NCI-H2227 treated with DMSO at 0.1 percent for 48 hours (cell line): ENCODE results near the gene P2RY8.
"Not testable (repeated sequence)": the region's sequence is repeated elsewhere in the genome, so short reads cannot be mapped to it uniquely, and the experiment has no call there.

Source experiments
- DNase-seq: peaks from one replicate; lab custom pipeline; 2025; lab: John Stamatoyannopoulos, UW

Gene P2RY8

GRCh38 chrX:1545776-1546408, 8.9 kb upstream of the P2RY8 start:
- DNase-seq, result no peak

GRCh38 chrX:1542994-1543725, 6.2 kb upstream of the P2RY8 start:
- DNase-seq, result no peak

GRCh38 chrX:1539146-1539545, 2.2 kb upstream of the P2RY8 start:
- DNase-seq, result not testable (repeated sequence)

GRCh38 chrX:1537716-1538090, 718 bp upstream of the P2RY8 start:
- not testable (repeated sequence) for DNase-seq

GRCh38 chrX:1536712-1537030, 314 bp downstream of the P2RY8 start:
- no peak for DNase-seq

GRCh38 chrX:1535241-1536041, 1.5 kb downstream of the P2RY8 start:
- no peak for DNase-seq

GRCh38 chrX:1534301-1535168, 2.5 kb downstream of the P2RY8 start:
- DNase-seq, result no peak

- DNase-seq, result no peak
Observed at GRCh38 chrX:1533058-1533457, 3.9 kb downstream of the P2RY8 start.

- no peak for DNase-seq
Observed at GRCh38 chrX:1531096-1531890, 5.7 kb downstream of the P2RY8 start.

GRCh38 chrX:1529756-1530155, 7.2 kb downstream of the P2RY8 start:
- DNase-seq, result no peak

- no peak for DNase-seq
Observed at GRCh38 chrX:1529328-1529727, 7.7 kb downstream of the P2RY8 start.

- DNase-seq, result no peak
Observed at GRCh38 chrX:1528884-1529203, 8.1 kb downstream of the P2RY8 start.

- no peak for DNase-seq
Observed at GRCh38 chrX:1528186-1528883, 8.7 kb downstream of the P2RY8 start.

GRCh38 chrX:1527457-1527856, 9.5 kb downstream of the P2RY8 start:
- no peak for DNase-seq

GRCh38 chrX:1526565-1526964, 10.4 kb downstream of the P2RY8 start:
- no peak for DNase-seq

GRCh38 chrX:1525583-1526355, 11.2 kb downstream of the P2RY8 start:
- no peak for DNase-seq

GRCh38 chrX:1524874-1525582, 12.0 kb downstream of the P2RY8 start:
- DNase-seq, result no peak

- DNase-seq, result not testable (repeated sequence)
Observed at GRCh38 chrX:1522905-1523304, 14.1 kb downstream of the P2RY8 start.

GRCh38 chrX:1521459-1521956, 15.5 kb downstream of the P2RY8 start:
- DNase-seq, result no peak
